Measurements from ENCODE around the gene GAPVD1. TPM values are rescaled to one million over a fixed set of nuclear protein-coding genes. Genes with fewer than 3 reads are reported as not detected.

The GAPVD1 gene
- total RNA-seq, 1 experiment from 2014 or later = 53.1 TPM

- Histone ChIP-seq H3K27me3 (ENCODE audit: insufficient read depth, low read length) (no peaks in the 10 kb centered on the region), H3K27ac (ENCODE audit: low read depth, low read length) (no peak overlapping the region), H3K9ac (ENCODE audit: low read length) (no peak overlapping the region), H3K9me3 (ENCODE audit: control insufficient read depth in 1 of 2, insufficient read depth in 1 of 2, low read depth in 1 of 2, low read length in 2 of 2) (no peaks in the 10 kb centered on the region), H3K4me1 (ENCODE audit: control insufficient read depth in 1 of 2, insufficient read depth in 2 of 2, low read length in 2 of 2) (peaks cover 3 to 19% of the 10 kb centered on the region in 2 experiments; a peak in 2 of 4 replicates), H3K36me3 (ENCODE audit: control insufficient read depth in 1 of 2, insufficient read depth in 2 of 2, low read length in 2 of 2) (no peaks in the 10 kb centered on the region), H3K4me3 (replicated peaks in 1 of 2; ENCODE audit: low read depth in 1 of 2, low read length in 2 of 2) (no peak overlapping the region), H3K9me2 (ENCODE audit: insufficient read depth) (no peaks in the 10 kb centered on the region), H4K20me1 (ENCODE audit: insufficient read depth) (no peaks in the 10 kb centered on the region), H2AFZ (ENCODE audit: low read depth, low read length, poor library complexity, severe bottlenecking) (no peak overlapping the region), H3K79me2 (ENCODE audit: insufficient read depth, low read length) (peaks cover 16% of the 10 kb centered on the region), H3K4me2 (ENCODE audit: low read length) (no peak overlapping the region)
- ChIA-PET RAD21 (ENCODE audit: low non-redundant PET in 1 of 2, low total read pairs in 2 of 2, uncharacterized antibody in 2 of 2, unreplicated experiment in 2 of 2) (no interaction called here), POLR2A (no interaction called here), CTCF (no interaction called here)
- ATAC-seq (no peak), DNase-seq (ENCODE audit: low read depth, low spot score) (no peak)
- BruUV-seq (replicated peaks) = no TSS peak
- TF ChIP-seq, protein P1, sequence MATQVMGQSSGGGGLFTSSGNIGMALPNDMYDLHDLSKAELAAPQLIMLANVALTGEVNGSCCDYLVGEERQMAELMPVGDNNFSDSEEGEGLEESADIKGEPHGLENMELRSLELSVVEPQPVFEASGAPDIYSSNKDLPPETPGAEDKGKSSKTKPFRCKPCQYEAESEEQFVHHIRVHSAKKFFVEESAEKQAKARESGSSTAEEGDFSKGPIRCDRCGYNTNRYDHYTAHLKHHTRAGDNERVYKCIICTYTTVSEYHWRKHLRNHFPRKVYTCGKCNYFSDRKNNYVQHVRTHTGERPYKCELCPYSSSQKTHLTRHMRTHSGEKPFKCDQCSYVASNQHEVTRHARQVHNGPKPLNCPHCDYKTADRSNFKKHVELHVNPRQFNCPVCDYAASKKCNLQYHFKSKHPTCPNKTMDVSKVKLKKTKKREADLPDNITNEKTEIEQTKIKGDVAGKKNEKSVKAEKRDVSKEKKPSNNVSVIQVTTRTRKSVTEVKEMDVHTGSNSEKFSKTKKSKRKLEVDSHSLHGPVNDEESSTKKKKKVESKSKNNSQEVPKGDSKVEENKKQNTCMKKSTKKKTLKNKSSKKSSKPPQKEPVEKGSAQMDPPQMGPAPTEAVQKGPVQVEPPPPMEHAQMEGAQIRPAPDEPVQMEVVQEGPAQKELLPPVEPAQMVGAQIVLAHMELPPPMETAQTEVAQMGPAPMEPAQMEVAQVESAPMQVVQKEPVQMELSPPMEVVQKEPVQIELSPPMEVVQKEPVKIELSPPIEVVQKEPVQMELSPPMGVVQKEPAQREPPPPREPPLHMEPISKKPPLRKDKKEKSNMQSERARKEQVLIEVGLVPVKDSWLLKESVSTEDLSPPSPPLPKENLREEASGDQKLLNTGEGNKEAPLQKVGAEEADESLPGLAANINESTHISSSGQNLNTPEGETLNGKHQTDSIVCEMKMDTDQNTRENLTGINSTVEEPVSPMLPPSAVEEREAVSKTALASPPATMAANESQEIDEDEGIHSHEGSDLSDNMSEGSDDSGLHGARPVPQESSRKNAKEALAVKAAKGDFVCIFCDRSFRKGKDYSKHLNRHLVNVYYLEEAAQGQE (IDR thresholded peaks at IDR 0.05; ENCODE audit: low read depth) = no peak
- TF ChIP-seq RAD21 (IDR thresholded peaks at IDR 0.05; ENCODE audit: low read depth) = no peak
- no peak for TF ChIP-seq TCF7L2 (IDR thresholded peaks at IDR 0.05; ENCODE audit: borderline replicate concordance, extremely low read depth, insufficient read depth, insufficient read length)
- TF ChIP-seq ZFX (IDR thresholded peaks at IDR 0.05) = no peak
- TF ChIP-seq JUND (IDR thresholded peaks at IDR 0.05) = no peak
- TF ChIP-seq CBX3 (IDR thresholded peaks at IDR 0.05; ENCODE audit: low read depth) = no peak
- no peak for TF ChIP-seq EGR1 (IDR thresholded peaks at IDR 0.05; ENCODE audit: low read depth)
- TF ChIP-seq ZBTB33 (IDR thresholded peaks at IDR 0.05; ENCODE audit: extremely low read depth, insufficient replicate concordance, low read length) = no peak
- no peak for TF ChIP-seq SIN3A (IDR thresholded peaks at IDR 0.05; ENCODE audit: low read depth)
- TF ChIP-seq CTCF (IDR thresholded peaks at IDR 0.05 in 2 of 3, conservative IDR thresholded peaks at IDR 0.05 in 1 of 3; ENCODE audit: borderline replicate concordance in 1 of 3, insufficient read depth in 1 of 3, low read depth in 2 of 3, low read length in 2 of 3) = no peak
- TF ChIP-seq MAX (IDR thresholded peaks at IDR 0.05) = no peak
- no peak for TF ChIP-seq POLR2A (IDR thresholded peaks at IDR 0.05; ENCODE audit: borderline replicate concordance, extremely low read depth, insufficient read depth, insufficient read length)
- no peak for TF ChIP-seq ELF1 (IDR thresholded peaks at IDR 0.05; ENCODE audit: borderline replicate concordance, low read depth)
- no peak for TF ChIP-seq ATF3 (IDR thresholded peaks at IDR 0.05)
- no peak for TF ChIP-seq EZH2phosphoT487 (IDR thresholded peaks at IDR 0.05; ENCODE audit: borderline replicate concordance)
- TF ChIP-seq EZH2 (IDR thresholded peaks at IDR 0.05) = no peak
- no peak for TF ChIP-seq FOSL1 (IDR thresholded peaks at IDR 0.05; ENCODE audit: low read depth)
- TF ChIP-seq CEBPB (IDR thresholded peaks at IDR 0.05; ENCODE audit: low read depth) = no peak
- no peak for TF ChIP-seq YY1 (IDR thresholded peaks at IDR 0.05; ENCODE audit: extremely low read depth, insufficient replicate concordance, low read depth, low read length)
- intact Hi-C loops (cut with micrococcal nuclease) = no loop called here
Measured at GRCh38 chr9:125258160-125258785, 3.4 kb upstream of the GAPVD1 start.
